GM12878 (cell line): Measurements from ENCODE around the gene OTUB2. TPM values are rescaled to one million over a fixed set of nuclear protein-coding genes. Genes with fewer than 3 reads are reported as not detected.

Experiments
- BACH1 ChIP-seq: fragments of 450-650 bp; IDR thresholded peaks from 2 replicates; pipeline ENCODE4 v1.6.1; 2017; ENCODE audit warnings: mild to moderate bottlenecking, borderline replicate concordance
- BMI1 ChIP-seq: fragments of 450-650 bp; IDR thresholded peaks from 2 replicates; pipeline ENCODE4 v1.6.1; 2016; ENCODE audit warnings: mild to moderate bottlenecking, moderate library complexity, borderline replicate concordance
- FOXM1 ChIP-seq: IDR thresholded peaks from 2 replicates; pipeline ENCODE4 v1.6.1; 2012; ENCODE audit warnings: low read depth, mild to moderate bottlenecking, inconsistent platforms, low read length, moderate library complexity
- HCFC1 ChIP-seq: fragments of 150-350 bp; IDR thresholded peaks from 2 replicates; pipeline ENCODE4 v1.6.1; 2014; ENCODE audit warnings: low read length
- HDAC6 ChIP-seq: fragments of 200-600 bp; sonication (generic); IDR thresholded peaks from one replicate; pipeline ENCODE4 v1.8.0; 2017; ENCODE audit warnings: antibody characterized with exemption; ENCODE audit not compliant: unreplicated experiment
- HDGF ChIP-seq: fragments of 450-650 bp; IDR thresholded peaks from 2 replicates; pipeline ENCODE4 v1.6.1; 2016; ENCODE audit warnings: antibody characterized with exemption
- IKZF1 ChIP-seq: fragments of 450-650 bp; conservative IDR thresholded peaks from 2 replicates; pipeline ENCODE4 v1.6.1; 2017; ENCODE audit warnings: antibody characterized with exemption, mild to moderate bottlenecking
- IKZF2 ChIP-seq, 2 experiments: fragments of 450-650 bp; IDR thresholded peaks; 2 replicates each; pipeline ENCODE4 v1.6.1; 2017; ENCODE audit warnings: mild to moderate bottlenecking in 2 of 2, moderate library complexity in 2 of 2
- MTA2 ChIP-seq: fragments of 450-650 bp; IDR thresholded peaks from 2 replicates; pipeline ENCODE4 v1.6.1; 2016; ENCODE audit warnings: low read depth, mild to moderate bottlenecking, moderate library complexity
- MXI1 ChIP-seq: fragments of 150-350 bp; IDR thresholded peaks from 2 replicates; pipeline ENCODE4 v1.6.1; 2011; ENCODE audit warnings: low read depth, mild to moderate bottlenecking, inconsistent platforms, low read length, improper control_type of control experiment
- MYC ChIP-seq: IDR thresholded peaks from 2 replicates; pipeline ENCODE4 v1.6.1; 2011; ENCODE audit warnings: mild to moderate bottlenecking, low read length, moderate library complexity, inconsistent platforms; ENCODE audit not compliant: insufficient read depth, insufficient replicate concordance, insufficient read length, severe bottlenecking
- NFYA ChIP-seq: IDR thresholded peaks from 2 replicates; pipeline ENCODE4 v1.6.1; 2011; ENCODE audit warnings: low read depth, mild to moderate bottlenecking, low read length, improper control_type of control experiment, borderline replicate concordance
- NKRF ChIP-seq: fragments of 450-650 bp; conservative IDR thresholded peaks from 2 replicates; pipeline ENCODE4 v1.6.1; 2017; ENCODE audit warnings: mild to moderate bottlenecking, moderate library complexity
- PBX3 ChIP-seq: IDR thresholded peaks from 2 replicates; pipeline ENCODE4 v1.6.1; 2011; ENCODE audit warnings: mild to moderate bottlenecking, low read depth, low read length, moderate library complexity; ENCODE audit not compliant: insufficient replicate concordance
- POLR2A ChIP-seq: IDR thresholded peaks from 2 replicates; pipeline ENCODE4 v1.6.1; 2011; ENCODE audit warnings: low read depth, mild to moderate bottlenecking, low read length
- POU2F2 ChIP-seq: IDR thresholded peaks from 3 replicates; pipeline ENCODE4 v1.6.1; 2011; ENCODE audit warnings: low read depth, mild to moderate bottlenecking, low read length, borderline replicate concordance
- PRDM15 ChIP-seq: fragments of 450-650 bp; formaldehyde crosslinking; IDR thresholded peaks from 2 replicates; pipeline ENCODE4 v1.4.0; 2020; ENCODE audit warnings: mild to moderate bottlenecking, moderate library complexity
- RB1 ChIP-seq: fragments of 450-650 bp; formaldehyde crosslinking; IDR thresholded peaks from 2 replicates; pipeline ENCODE4 v1.6.1; 2017; ENCODE audit warnings: mild to moderate bottlenecking, borderline replicate concordance
- SIX5 ChIP-seq: IDR thresholded peaks from 2 replicates; pipeline ENCODE4 v1.6.1; 2011; ENCODE audit warnings: mild to moderate bottlenecking, low read depth, low read length, moderate library complexity; ENCODE audit not compliant: severe bottlenecking
- SMC3 ChIP-seq: IDR thresholded peaks from 2 replicates; pipeline ENCODE4 v1.6.1; 2011; ENCODE audit warnings: low read length, improper control_type of control experiment, borderline replicate concordance
- SRF ChIP-seq, 2 experiments: IDR thresholded peaks; 2 replicates each; pipeline ENCODE4 v1.6.1; 2011; ENCODE audit warnings: low read depth in 2 of 2, low read length in 2 of 2, mild to moderate bottlenecking in 1 of 2, moderate library complexity in 1 of 2
- USF1 ChIP-seq: IDR thresholded peaks from 2 replicates; pipeline ENCODE4 v1.6.1; 2011; ENCODE audit warnings: borderline replicate concordance, low read depth, mild to moderate bottlenecking, moderate library complexity, mixed read lengths, low read length; ENCODE audit not compliant: insufficient read depth; ENCODE audit errors: extremely low read length
- YY1 ChIP-seq: IDR thresholded peaks from 2 replicates; pipeline ENCODE4 v1.6.1; 2011; ENCODE audit warnings: low read depth, mild to moderate bottlenecking, low read length
- polyA plus RNA-seq, 11 experiments: library from polyadenylated mRNA; depleted of rRNA in 4 of 11; unstranded in 6 of 11; stranded (reverse) in 5 of 11; fragments of >200 nt; fragmentation: Nextera tagmentation in 4 of 11; fragmentation: Illumina TruSeq in 1 of 11; extraction: Ambion mirVana in 4 of 11; extraction: Trizol in 1 of 11; gene quantifications; 1 replicate in 1 of 11; 2 replicates in 10 of 11; pipeline versions ENCODE4 v1.2.1 to v1.2.3, GENCODE V29; 2011 to 2016; ENCODE audit warnings: inconsistent platforms in 2 of 11, missing spikeins in 2 of 11, low read depth in 1 of 11
- total RNA-seq, 4 experiments: library from RNA; depleted of rRNA in 3 of 4; stranded (reverse); fragments of >200 nt in 3 of 4; fragmentation: Illumina TruSeq in 1 of 4; extraction: Trizol in 1 of 4; gene quantifications; 2 replicates each; pipeline versions ENCODE4 v1.2.1 to v1.2.3, GENCODE V29; 2013 to 2021

The OTUB2 gene
- total and polyA plus RNA-seq, 10 of the 15 experiments (the other 5 are each of a cell fraction or from before 2014, with no cell fraction given): 0.05 to 0.82 (median 0.43) TPM

GRCh38 chr14:94026173-94026888 lies at the start of gene OTUB2 (continued):
- no peak for TF ChIP-seq HDAC6
- no peak for TF ChIP-seq FOXM1
- TF ChIP-seq IKZF1: peak; percentile 52; the same call in 1 of the 2 replicates
- TF ChIP-seq BACH1: no peak
- no peak for TF ChIP-seq BMI1
- 0 out of 2 replicates have a peak, but pooled peaks have one; percentile 21 for TF ChIP-seq RB1
- peak; percentile 76; the same call in 1 of the 2 replicates for TF ChIP-seq NFYA
- TF ChIP-seq PBX3: peak; percentile 98
- no peak for TF ChIP-seq USF1
- peak; percentile 94; the same call in 2 of the 3 replicates for TF ChIP-seq POU2F2
- no peak for TF ChIP-seq HDGF
- TF ChIP-seq MYC: no peak
- no peak for TF ChIP-seq SIX5
- no peak for TF ChIP-seq SRF (IDR thresholded peaks at IDR 0.05; ENCODE audit: low read depth in 2 of 2, low read length in 2 of 2)
- no peak for TF ChIP-seq NKRF
- TF ChIP-seq SMC3: no peak
- no peak for TF ChIP-seq HCFC1
- no peak for TF ChIP-seq MTA2
- no peak for TF ChIP-seq YY1
- TF ChIP-seq MXI1: no peak
- no peak for TF ChIP-seq POLR2A
- TF ChIP-seq IKZF2 (IDR thresholded peaks at IDR 0.05): no peak
- no peak for TF ChIP-seq PRDM15 (CRISPR knock-in tag)
